DMS79 treated with DMSO at 0.1 percent for 48 hours (cell line): ENCODE data around the gene PANX3.

Experiments used
- DNase-seq: peaks from one replicate; lab custom pipeline; 2025; lab: John Stamatoyannopoulos, UW

PANX3 gene

GRCh38 chr11:124658986-124659385 is 47.8 kb downstream of the PANX3 start:
- DNase-seq = no peak

DNA sequence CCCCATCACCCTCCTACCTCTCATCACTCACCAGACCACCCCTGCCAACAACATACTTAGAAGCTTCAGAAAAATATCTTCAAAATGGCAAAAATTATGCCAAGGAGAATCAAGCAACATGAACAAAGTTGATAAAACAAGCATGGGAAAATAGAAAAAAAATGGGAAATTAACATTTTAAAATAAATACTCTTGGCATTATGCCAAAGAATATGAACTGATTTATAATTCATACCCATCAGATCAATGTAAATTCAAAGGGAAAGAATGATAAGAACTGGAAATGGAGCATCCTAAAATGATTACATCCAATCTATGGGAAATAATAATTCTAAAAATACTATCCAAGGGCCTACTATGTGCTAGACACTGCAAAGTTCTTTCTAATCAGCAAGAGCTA is 50.3 kb downstream of the PANX3 start:
- DNase-seq = no peak

- DNase-seq = no peak
Measured at GRCh38 chr11:124662106-124662505, 50.9 kb downstream of the PANX3 start.

GRCh38 chr11:124663861-124664260 is 52.6 kb downstream of the PANX3 start:
- no peak for DNase-seq

DNA sequence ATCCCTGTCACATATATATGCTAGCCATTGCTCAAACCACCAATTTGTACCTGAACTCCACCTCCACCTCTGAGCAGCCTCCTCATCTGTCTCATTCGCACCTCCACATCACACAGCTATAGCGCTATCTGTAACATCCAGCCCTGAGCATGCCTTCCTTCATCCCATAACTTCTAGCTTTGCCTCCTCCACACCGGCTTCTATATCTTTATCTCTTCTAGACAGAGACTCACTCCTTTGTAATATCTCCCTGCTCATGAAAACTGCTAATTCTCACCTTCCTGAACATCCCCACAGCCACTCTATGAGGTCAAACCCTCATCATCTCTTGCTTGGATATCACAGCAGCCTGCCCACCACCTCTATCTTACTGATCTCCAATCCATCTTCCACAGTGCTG is 56.4 kb downstream of the PANX3 start:
- no peak for DNase-seq

- DNase-seq = peak; percentile 73
Measured at GRCh38 chr11:124669193-124669592, 58.0 kb downstream of the PANX3 start.
